ENCODE results near the gene STAM2. TPM values are rescaled to one million over a fixed set of nuclear protein-coding genes. Genes with fewer than 3 reads are reported as not detected.

STAM2 gene
- total RNA-seq, 6 experiments from 2014 or later: 12.1 to 18.6 (median 14.2) TPM

GRCh38 chr2:152219077-152219828 lies 43.7 kb upstream of the STAM2 start:
- no peak for DNase-seq

DNA sequence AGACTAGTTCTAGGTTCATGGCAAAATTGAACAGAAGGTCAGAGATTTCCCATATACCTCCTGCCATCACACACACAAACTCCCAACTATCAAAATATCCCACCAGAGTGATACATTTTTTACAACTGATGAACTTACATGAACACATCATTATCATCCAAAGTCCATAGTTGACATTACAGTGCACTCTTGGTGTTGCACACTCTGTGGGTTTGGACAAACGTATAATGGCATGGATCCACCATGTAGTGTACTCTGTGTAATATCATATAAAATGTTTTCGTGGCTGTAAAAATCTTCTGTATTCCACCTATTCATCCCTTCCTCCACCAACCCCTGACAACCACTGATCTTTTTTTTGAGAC lies 25.9 kb upstream of the STAM2 start:
- H3K27ac ChIP-seq: no peak overlapping the region
- no peaks in the 10 kb centered on the region for H3K27me3 ChIP-seq
- intact Hi-C loops (cut with DNase I): no loop called here
- H3K4me3 ChIP-seq: no peak overlapping the region
- DNase-seq: no peak
- WGBS (ENCODE audit: insufficient coverage, low coverage, low lambda C conversion rate, missing lambda C conversion rate): 78% methylated on average over 2 of the region's 2 CpGs
- TF ChIP-seq, protein P1, sequence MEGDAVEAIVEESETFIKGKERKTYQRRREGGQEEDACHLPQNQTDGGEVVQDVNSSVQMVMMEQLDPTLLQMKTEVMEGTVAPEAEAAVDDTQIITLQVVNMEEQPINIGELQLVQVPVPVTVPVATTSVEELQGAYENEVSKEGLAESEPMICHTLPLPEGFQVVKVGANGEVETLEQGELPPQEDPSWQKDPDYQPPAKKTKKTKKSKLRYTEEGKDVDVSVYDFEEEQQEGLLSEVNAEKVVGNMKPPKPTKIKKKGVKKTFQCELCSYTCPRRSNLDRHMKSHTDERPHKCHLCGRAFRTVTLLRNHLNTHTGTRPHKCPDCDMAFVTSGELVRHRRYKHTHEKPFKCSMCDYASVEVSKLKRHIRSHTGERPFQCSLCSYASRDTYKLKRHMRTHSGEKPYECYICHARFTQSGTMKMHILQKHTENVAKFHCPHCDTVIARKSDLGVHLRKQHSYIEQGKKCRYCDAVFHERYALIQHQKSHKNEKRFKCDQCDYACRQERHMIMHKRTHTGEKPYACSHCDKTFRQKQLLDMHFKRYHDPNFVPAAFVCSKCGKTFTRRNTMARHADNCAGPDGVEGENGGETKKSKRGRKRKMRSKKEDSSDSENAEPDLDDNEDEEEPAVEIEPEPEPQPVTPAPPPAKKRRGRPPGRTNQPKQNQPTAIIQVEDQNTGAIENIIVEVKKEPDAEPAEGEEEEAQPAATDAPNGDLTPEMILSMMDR (IDR thresholded peaks at IDR 0.05): no peak
- TF ChIP-seq POLR2A (IDR thresholded peaks at IDR 0.05): no peak
- no peaks in the 10 kb centered on the region for H3K9me3 ChIP-seq
- H3K36me3 ChIP-seq: no peaks in the 10 kb centered on the region
- no peaks in the 10 kb centered on the region for H3K4me1 ChIP-seq
- no peak for ATAC-seq

More at GRCh38 chr2:152219077-152219828, 43.7 kb upstream of the STAM2 start:
- Histone ChIP-seq H3K9me3 (no peaks in the 10 kb centered on the region), H3K36me3 (no peaks in the 10 kb centered on the region), H3K4me3 (no peak overlapping the region), H3K27me3 (no peaks in the 10 kb centered on the region), H3K27ac (no peak overlapping the region), H3K4me1 (peaks cover 0 to 8% (median 1%) of the 10 kb centered on the region in 4 donors)
- WGBS (ENCODE audit: insufficient coverage, low coverage, low lambda C conversion rate, missing lambda C conversion rate): 69% methylated on average over 4 of the region's 4 CpGs
- ATAC-seq: no peak
- no peak for TF ChIP-seq POLR2A (IDR thresholded peaks at IDR 0.05)
- TF ChIP-seq, protein P1 (IDR thresholded peaks at IDR 0.05): no peak
- intact Hi-C loops (cut with DNase I): no loop called here

DNA sequence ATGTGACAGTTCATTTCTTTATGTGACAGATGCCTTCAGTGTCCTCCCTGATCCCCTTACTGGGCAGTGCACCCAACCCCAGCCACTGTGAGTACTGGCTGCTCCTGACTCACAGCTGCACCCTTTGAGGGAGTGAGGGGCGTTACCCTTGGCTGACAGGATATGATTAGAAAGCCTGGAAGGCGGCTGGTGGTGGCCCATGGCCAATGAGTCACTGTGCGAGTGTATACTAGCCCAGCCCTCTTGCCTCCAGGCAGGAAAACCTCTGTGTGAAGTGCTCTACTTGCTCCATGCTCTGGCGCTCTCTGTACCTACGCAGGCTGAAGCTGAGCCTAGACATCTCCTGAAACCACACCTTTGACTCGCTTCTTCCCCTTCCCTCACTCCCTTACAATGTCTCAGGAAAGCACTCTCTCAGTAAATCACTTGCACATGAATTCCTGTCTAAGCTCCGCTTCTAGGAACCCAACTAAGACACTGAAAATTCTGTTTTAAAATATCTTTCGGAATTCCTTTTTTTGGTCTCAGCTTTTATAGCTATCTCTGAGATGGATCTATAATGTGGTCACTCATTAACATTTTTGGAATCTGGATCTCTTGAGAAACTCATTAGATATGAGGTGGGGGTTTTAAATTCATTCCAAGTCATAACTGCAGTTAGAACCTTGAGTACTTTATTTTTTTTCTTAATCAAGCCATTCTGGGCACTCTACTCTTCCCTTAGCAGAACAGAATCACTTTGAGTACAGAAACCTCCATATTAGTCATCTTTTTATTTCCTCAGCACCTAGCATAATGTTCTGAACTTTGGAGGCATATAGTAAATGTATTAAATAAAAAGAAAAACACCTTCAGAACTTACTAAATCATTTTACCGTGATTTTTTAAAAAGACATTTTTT lies 25.3 kb upstream of the STAM2 start:
- Histone ChIP-seq H3K36me3 (no peaks in the 10 kb centered on the region), H3K27ac (no peak overlapping the region), H3K9me3 (no peaks in the 10 kb centered on the region), H3K27me3 (no peaks in the 10 kb centered on the region), H3K4me1 (no peaks in the 10 kb centered on the region), H3K4me3 (no peak overlapping the region)
- intact Hi-C loops (cut with DNase I): no loop called here
- WGBS (ENCODE audit: insufficient coverage, low coverage, low lambda C conversion rate, missing lambda C conversion rate): 66% methylated on average over 8 of the region's 9 CpGs
- ATAC-seq (peak; percentile 36 to 98 (median 50)), DNase-seq (peak in 1 of 3 donors; percentile 55)
- TF ChIP-seq, protein P1 (IDR thresholded peaks at IDR 0.05): no peak
- no peak for TF ChIP-seq POLR2A (IDR thresholded peaks at IDR 0.05)

DNA sequence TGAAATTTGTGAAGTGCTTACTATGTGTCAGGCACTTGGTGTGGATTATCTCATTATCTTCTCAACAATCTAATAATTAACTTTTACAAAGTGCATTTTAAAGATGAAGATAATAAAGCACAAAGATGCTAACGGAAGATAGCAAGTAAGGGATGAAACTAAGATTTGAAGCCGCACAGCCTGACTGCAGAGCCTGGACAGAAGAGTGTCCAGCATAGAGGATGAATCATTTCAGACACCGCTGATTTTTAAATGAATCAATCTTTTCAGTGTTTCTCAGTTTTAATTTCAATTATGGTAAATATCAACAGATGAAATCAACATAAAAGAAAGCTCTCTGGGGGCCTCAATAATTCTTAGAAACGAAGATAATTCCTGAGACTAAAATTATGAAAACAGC lies 24.5 kb upstream of the STAM2 start:
- Histone ChIP-seq H3K27me3 (no peaks in the 10 kb centered on the region), H3K27ac (no peak overlapping the region), H3K4me1 (no peaks in the 10 kb centered on the region), H3K36me3 (no peaks in the 10 kb centered on the region), H3K9me3 (no peaks in the 10 kb centered on the region), H3K4me3 (no peak overlapping the region)
- TF ChIP-seq, protein P1 (IDR thresholded peaks at IDR 0.05): no peak
- no peak for TF ChIP-seq POLR2A (IDR thresholded peaks at IDR 0.05)
- intact Hi-C loops (cut with DNase I): no loop called here
- no peak for DNase-seq
- ATAC-seq: no peak
- WGBS (ENCODE audit: insufficient coverage, low coverage, low lambda C conversion rate, missing lambda C conversion rate): 82% methylated on average over 4 of the region's 4 CpGs
